GM21723 (cell line): ENCODE data around the gene MYH13.

Experiments
- ATAC-seq: cut with Tn5 transposase; IDR thresholded peaks from one replicate; pipeline ENCODE4 v1.9.1; 2021; ENCODE audit warnings: mild to moderate bottlenecking, moderate library complexity; ENCODE audit not compliant: unreplicated experiment

Gene MYH13

DNA sequence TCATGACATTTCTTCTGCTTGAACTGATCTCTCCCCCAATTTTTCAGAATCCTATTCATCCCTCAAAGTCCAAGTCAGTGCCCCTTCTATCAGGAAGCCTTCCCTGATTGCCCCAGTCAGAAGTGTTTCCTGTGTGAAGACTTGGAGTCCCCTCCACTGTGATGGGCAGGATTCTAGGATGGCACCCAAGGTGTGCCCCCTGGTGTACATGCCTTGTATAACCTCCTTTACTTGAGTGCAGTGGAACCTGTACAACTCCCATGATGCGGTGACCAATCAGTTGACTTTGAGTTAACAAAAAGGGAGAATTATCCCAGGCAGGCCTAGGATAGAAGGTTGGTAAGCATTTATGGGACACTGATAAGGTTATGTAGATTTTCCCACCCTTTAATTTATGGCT, 23.4 kb downstream of the MYH13 start:
- no peak for ATAC-seq

DNA sequence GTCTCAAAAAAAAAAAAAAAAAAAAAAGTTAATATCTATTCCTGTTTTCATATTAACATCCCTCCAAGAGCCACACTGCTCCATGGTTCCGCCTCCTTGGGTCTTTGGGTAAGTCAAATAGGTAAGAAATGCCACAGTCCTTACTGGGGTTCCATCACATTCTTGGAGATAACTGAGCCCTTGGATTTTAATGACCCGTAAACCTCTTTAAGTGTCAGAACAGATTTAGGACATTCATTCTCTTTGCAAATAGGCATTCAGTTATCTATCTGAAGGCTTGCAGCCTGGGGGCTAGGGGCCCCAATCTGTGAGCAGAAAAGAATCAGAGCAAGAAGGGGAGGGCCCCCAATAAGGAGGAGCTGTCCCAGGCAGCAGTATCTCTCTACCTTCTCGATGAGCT, 28.0 kb downstream of the MYH13 start:
- no peak for ATAC-seq

DNA sequence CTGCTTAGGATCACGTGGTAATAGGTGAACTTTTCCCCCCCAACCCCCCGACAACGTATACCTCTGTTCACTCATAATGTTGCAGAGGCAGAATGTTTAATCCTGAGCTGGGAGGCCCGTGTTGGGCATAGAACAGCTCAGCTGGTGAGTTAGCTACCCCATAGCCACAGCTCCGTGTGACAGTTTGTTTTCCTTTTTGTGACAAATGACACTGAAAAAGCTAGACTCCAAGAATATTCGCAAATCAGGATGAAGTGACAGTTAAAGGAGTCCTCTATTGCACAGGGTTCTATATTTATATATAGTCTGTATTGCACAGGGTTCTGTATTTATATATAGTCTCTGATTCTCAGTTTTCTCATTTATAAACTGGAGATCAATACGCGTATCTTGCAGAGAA, 33.8 kb downstream of the MYH13 start:
- no peak for ATAC-seq

DNA sequence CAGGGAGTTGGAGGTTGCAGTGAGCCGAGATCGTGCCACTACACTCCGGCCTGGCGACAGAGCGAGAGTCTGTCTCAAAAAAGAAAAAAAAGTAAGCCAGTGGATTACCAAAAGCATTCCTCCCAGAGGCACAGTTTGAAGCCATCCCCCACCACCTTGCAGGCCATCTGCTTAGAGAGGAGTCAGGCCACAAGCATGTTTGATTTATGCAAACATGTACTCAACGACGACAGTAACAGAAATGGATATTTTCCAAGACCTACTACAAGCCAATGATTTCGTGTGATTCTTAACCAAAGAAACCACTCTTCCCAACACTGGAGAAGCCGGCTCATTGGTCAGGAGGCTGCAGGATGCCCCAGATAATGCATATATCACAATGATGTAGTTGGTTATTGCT, 34.8 kb downstream of the MYH13 start:
- no peak for ATAC-seq

GRCh38 chr17:10337136-10337535, 35.7 kb downstream of the MYH13 start:
- no peak for ATAC-seq

DNA sequence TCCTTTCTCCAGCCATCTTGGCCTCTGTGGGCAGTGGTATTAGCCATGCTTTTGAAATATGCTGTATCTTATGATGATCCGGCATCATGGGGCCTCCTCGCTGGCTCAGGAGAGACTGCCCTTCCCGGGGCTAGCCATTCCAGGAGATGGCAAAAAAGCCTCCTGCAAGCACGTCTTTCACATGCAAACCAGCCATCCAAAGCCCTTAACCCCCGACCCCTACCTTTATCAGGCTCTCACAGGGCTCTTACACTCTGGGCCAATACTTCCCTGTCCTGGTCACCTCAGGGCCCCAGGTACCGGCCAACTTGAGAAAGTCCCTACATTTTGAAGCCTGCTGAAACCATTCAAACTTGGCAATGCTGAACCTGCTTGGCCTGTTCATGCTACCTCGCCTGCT, 36.4 kb downstream of the MYH13 start:
- ATAC-seq = no peak

- ATAC-seq = no peak
Observed at GRCh38 chr17:10332515-10332914, 40.3 kb downstream of the MYH13 start.

- ATAC-seq = no peak
Observed at GRCh38 chr17:10328971-10329923, 43.6 kb downstream of the MYH13 start.

DNA sequence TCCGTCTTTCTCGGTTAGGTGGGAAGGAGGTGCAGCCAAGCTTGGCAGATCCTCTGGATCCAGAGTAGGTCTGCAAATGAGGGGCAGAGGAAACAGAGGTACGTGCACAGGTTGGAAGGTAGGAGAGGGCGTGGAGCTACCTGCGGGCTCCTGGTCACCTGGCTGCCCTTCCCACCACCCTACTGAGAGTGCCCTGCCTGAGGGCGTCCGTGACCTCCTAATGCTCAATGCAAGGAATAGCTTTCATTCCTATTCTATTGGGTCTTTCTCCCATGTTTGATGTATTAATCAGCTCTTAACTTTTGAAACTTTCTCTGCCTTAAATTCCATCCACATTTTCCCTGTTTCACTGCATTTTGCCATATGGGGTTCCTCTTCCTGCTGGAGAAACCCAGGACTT, 44.6 kb downstream of the MYH13 start:
- ATAC-seq = no peak

DNA sequence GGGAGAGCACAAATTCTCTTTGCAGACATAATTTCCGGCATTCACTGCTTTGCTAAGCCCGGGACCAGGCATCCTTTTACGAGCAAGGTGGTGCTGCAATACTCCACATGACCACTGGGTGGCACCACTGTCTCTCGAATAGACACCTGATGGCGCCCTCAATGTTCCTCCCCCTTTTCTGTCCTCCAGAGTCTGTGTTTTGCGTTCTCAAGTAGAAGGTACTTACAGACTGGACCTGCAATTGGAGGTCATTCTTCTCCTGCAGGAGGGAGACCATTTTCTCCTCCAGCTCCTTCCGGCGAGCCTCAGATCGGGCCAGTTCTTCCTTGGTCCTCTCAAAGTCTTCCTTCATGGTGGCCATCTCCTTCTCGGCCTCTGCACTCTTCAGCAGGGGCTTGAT, 45.2 kb downstream of the MYH13 start:
- ATAC-seq = no peak

GRCh38 chr17:10325031-10325695, 47.6 kb downstream of the MYH13 start:
- no peak for ATAC-seq

DNA sequence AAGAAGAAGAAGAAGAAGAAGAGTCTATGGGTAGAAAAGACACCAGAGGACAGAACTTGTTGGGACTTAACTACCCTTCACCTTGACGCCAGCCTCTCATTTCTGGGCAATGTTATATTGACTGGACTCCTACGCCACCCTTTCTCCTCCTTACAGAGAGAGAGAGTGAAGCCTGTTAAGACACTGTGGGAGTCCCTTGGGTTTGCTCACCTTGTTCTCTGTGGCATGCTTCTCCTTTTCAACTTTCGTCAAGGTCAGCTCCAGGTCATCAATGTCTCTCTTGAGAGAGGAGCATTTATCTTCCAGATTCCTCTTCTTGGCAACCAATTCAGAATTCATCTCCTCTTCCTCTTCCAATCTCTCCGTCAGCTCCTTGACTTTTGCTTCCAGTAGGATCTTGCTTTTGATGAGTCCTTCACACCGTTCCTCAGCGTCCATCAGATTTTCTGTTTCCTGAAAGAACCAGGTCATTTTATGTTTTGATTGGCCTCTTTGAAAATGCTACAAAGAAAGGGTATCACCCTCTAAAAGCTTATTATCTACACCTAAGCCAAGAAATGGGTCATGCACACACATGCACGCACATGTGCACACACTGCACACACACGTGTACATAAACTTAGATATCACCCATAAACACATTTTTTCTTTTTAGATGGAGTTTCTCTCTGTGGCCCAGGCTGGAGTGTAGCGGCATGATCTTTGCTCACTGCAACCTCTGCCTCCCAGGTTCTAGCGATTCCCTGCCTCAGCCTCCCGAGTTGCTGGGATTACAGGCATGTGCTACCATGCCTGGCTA, 48.8 kb downstream of the MYH13 start:
- no peak for ATAC-seq

- no peak for ATAC-seq
Observed at GRCh38 chr17:10318535-10318934, 54.3 kb downstream of the MYH13 start.

GRCh38 chr17:10317543-10317834, 55.3 kb downstream of the MYH13 start:
- no peak for ATAC-seq

- no peak for ATAC-seq
Observed at GRCh38 chr17:10316801-10317542, 55.8 kb downstream of the MYH13 start.

DNA sequence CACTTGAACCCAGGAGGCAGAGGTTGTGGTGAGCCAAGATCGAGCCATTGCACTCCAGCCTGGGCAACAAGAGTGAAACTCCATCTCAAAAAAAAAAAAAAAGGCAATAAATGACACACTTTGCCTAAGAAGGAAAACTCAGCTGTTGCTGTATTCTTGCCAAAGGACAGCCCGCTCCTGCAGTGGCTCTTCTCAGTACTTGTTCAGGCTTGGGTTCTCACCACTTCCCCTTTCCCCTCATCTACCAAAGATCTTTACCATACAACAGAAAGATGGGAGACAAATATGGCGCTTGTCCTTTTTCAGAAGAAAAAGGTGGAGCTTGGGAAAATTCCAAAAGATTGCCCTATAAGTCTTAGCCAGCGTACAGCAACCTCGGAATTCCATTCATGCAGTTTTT, 58.5 kb downstream of the MYH13 start:
- ATAC-seq = no peak

DNA sequence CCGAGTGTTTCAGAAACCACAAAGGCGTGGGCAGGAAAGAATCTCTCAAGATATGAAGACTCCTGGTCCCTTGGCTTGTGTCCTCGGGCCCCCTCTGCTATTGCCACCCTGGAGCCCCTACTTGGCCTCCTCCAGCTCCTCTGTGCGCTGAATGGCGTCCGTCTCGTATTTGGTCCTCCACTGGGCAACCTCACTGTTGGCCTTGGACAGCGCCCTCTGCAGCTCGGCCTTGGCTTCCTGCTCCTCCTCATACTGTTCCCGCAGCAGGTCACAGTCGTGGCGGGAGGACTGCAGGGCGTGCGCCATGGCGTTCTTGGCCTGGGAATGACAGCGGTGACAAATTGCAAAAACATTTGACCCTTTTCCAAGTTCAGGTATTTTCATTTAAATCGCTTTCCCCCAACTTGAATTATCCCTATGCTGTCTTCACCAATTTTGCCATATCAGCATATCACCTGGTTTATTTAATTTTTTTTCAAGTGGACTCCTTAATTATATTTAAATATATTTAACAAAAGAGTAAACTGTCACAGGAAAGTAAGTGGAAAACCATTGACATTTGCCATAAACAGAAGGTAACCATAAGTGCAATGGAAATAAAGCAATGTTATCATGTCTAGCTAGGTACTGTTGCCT, 59.7 kb downstream of the MYH13 start:
- no peak for ATAC-seq

- no peak for ATAC-seq
Observed at GRCh38 chr17:10311131-10311530, 61.7 kb downstream of the MYH13 start.

DNA sequence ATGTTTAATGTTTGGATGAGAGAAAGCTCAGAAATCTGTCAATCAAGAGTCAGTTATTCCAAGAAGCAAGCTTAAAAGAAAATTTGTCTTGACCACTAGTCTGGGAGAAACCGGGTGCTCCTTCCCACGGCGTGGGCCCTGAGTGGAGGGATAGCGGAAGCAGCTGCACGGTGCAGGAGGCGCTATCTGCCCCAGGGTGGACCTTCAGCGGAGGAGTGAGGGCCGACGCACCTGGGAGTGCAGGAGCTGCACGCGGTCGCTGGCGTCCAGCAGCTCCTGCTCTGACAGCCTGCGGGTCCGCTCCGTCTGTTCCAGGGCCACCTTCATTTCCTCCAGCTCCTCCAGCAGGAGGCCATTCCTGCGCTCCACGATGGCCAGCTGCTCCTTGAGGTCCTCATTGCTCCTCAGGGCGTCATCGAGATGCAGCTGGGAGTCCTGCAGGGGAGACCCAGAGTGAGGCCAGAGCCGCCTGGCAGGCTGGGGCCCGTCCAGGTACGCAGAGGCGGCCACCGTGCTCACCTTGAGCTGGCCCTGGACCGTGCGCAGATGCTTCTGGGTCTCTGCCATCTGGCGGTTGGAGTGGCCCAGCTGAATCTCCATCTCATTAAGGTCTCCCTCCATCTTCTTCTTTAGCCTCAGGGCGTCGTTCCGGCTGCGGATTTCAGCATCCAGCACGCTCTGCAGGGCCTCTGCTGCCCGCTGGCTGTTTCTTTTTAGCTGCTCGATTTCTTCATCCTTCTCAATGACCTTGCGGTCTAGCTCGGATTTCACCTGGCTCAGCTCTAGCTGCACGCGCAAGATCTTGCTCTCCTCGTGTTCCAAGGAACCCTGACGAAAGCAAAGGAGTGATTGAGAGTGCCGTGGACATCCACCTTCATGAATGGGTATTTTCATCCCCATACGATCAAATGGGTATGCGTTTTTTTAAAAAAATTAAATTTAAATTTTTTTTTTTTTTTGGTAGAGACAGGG, 63.5 kb downstream of the MYH13 start:
- no peak for ATAC-seq
